ENCODE measurements around the gene TMEM14A.

GRCh38 chr6:52728394-52728793 lies 57.5 kb downstream of the TMEM14A start:
- no peak for TF ChIP-seq CTCF (IDR thresholded peaks at IDR 0.05)
- no peak for TF ChIP-seq POLR2AphosphoS5 (IDR thresholded peaks at IDR 0.05)
- TF ChIP-seq POLR2A (IDR thresholded peaks at IDR 0.05), result no peak
